Naive B cell (primary cell): ENCODE measurements around the gene COPB2. TPM values are rescaled to one million over a fixed set of nuclear protein-coding genes. Genes with fewer than 3 reads are reported as not detected.

Experiments used
- ATAC-seq, 2 donors: fragments of 150-1000 bp; cut with Tn5 transposase; 2 replicates each; pipeline ENCODE4 v1.10.0; 2021; ENCODE audit warnings: low read depth in 2 of 2, mild to moderate bottlenecking in 2 of 2, moderate library complexity in 2 of 2
- DNase-seq: peaks from one replicate; pipeline ENCODE4 v3.0.0; 2022
- H3K27ac Mint-ChIP-seq, 6 donors: one replicate each; pipeline ENCODE4 v1.8.0; 2020 to 2022; ENCODE audit warnings: mild to moderate bottlenecking in 6 of 6, mixed read lengths in 6 of 6, moderate library complexity in 5 of 6, inconsistent platforms in 2 of 6
- H3K27me3 Mint-ChIP-seq, 3 donors: one replicate each; pipeline ENCODE4 v1.8.0; 2021 to 2022; ENCODE audit warnings: mixed read lengths in 3 of 3, mild to moderate bottlenecking in 1 of 3
- H3K36me3 Mint-ChIP-seq, 2 donors: one replicate each; pipeline ENCODE4 v1.8.0; 2020 to 2022; ENCODE audit warnings: mixed read lengths in 2 of 2, inconsistent platforms in 1 of 2, mild to moderate bottlenecking in 1 of 2
- H3K4me1 Mint-ChIP-seq, 3 donors: one replicate each; pipeline ENCODE4 v1.8.0; 2020 to 2022; ENCODE audit warnings: mixed read lengths in 3 of 3, inconsistent platforms in 1 of 3, mild to moderate bottlenecking in 1 of 3, moderate library complexity in 1 of 3
- H3K4me3 Mint-ChIP-seq, 8 donors: one replicate each; pipeline ENCODE4 v1.8.0; 2020 to 2022; ENCODE audit warnings: mild to moderate bottlenecking in 8 of 8, mixed read lengths in 8 of 8, moderate library complexity in 8 of 8, inconsistent platforms in 2 of 8
- H3K9me3 Mint-ChIP-seq, 7 donors: one replicate each; pipeline ENCODE4 v1.8.0; 2020 to 2022; ENCODE audit warnings: mixed read lengths in 7 of 7, mild to moderate bottlenecking in 5 of 7, inconsistent platforms in 2 of 7, moderate library complexity in 1 of 7
- polyA plus RNA-seq, 6 donors: library from polyadenylated mRNA; unstranded; fragments of 300-500 nt; fragmentation: Illumina TruSeq; gene quantifications; one replicate each; pipeline ENCODE4 v1.2.3, GENCODE V29; 2021; ENCODE audit warnings: low read depth in 6 of 6

The COPB2 gene
- polyA plus RNA-seq: 10 to 100 TPM; 31.2 to 60.9 (median 46.2) TPM

DNA sequence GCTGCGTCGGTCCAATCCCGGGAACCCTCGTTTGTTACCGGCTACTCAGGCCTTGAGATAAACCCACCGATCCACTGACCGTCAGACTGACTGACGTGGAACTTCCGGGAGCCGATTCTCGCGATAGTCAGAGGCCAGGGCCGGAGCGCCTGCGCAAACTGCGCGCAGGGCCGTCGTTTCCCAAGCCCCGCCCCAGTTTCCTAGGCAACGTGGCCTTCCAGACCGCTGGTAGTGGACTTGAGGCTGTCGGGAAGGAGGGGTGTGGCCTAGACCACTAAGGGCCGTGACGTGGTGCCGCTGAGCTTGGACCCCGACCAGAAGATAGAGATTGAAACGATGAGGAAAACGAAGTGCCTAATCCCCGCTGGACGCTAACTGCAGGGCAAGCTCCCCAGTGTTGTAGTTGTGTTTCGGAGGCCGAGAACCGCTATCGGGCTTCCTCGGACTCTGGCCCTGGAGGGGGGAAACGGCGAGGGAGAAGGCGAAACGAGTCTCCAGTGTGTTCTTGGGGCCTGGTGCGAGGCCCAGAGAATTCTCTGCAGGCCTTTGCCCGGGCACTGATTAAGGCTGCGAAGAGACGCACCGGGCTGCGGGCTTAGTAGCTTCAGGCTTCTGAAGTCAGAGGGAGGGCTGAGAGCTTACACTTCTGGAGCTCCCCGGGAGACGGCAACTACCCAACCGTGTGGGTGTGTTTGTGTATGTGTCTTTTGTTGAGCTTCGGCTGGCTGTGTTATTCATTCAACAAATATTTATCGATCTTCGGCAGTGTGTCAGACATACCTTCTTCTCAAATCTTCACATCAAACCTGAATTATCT, at the start of gene COPB2:
Gene COPB2, minus strand, starts transcription at position 96 of the 817 bp plus-strand sequence. CDS start 97 bp downstream, outside the sequence.
- peak; percentile 90 to 92 for ATAC-seq
- Mint-ChIP-seq H3K27ac (peak within 1 kb of the TSS; percentile 97 to 99 (median 99)), H3K4me1 (peaks cover 34 to 56% (median 40%) of the 10 kb centered on the region in 3 donors), H3K36me3 (no peaks in the 10 kb centered on the region), H3K9me3 (no peaks in the 10 kb centered on the region), H3K27me3 (no peaks in the 10 kb centered on the region), H3K4me3 (peak within 1 kb of the TSS; percentile 89 to 100 (median 98))
- peak; percentile 97 for DNase-seq

DNA sequence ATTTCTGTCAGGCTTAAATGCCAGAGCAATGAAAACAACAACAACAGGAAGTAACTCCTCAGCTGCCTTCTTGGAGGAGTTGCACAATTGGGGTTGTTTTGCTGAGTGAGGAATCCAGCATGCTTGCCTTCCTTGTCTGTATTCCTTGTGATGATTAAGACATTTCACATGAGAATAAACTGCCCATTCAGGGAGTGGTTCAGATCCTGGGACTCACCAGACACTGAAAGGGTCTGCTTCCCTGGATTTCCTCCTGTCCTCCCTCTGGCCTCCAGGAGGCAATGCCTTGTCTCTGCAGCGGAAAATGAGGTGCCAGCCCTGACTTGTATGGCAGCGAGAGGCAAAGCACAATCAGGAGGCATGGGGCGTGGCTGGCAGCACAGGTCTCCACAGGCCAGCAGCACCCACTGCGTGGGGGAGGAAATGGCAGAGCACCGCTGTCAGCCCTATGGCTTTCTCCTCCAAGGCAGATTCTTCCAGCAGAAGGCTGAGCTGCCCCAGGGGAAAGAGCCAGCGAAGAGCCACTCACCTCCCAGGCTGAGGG, 45.4 kb upstream of the COPB2 start:
- Mint-ChIP-seq H3K4me1 (no peaks in the 10 kb centered on the region), H3K4me3 (no peak overlapping the region), H3K36me3 (peaks cover 0 to 32% of the 10 kb centered on the region in 2 donors), H3K27me3 (no peaks in the 10 kb centered on the region), H3K27ac (no peak overlapping the region), H3K9me3 (peaks cover 0 to 7% (median 0%) of the 10 kb centered on the region in 7 donors)
- DNase-seq (no peak), ATAC-seq (no peak)

DNA sequence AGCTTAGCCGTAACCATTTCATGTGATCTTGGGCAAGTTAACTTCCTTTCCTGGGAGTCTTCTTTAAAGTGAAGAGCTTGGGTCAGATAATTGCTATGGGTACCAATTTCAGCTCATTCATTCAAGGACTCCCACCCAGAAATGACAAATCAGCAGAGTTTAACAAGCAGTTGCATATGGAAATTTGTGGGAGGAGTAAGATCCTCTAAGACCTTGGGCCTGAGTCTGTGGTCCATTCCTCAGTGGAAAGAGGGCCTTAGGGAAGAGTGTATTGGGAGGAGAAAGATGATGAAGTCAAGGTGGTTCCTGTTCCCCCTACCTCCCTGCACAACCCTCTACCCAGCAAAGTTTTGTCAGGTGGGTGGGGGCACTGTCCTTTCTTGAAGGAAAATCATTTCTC, 44.8 kb upstream of the COPB2 start:
- no peak for DNase-seq
- no peak overlapping the region for H3K4me3 Mint-ChIP-seq
- H3K27ac Mint-ChIP-seq: no peak overlapping the region
- peaks cover 0 to 32% of the 10 kb centered on the region in 2 donors for H3K36me3 Mint-ChIP-seq
- peaks cover 0 to 7% (median 0%) of the 10 kb centered on the region in 7 donors for H3K9me3 Mint-ChIP-seq
- no peaks in the 10 kb centered on the region for H3K4me1 Mint-ChIP-seq
- ATAC-seq: no peak
- no peaks in the 10 kb centered on the region for H3K27me3 Mint-ChIP-seq

DNA sequence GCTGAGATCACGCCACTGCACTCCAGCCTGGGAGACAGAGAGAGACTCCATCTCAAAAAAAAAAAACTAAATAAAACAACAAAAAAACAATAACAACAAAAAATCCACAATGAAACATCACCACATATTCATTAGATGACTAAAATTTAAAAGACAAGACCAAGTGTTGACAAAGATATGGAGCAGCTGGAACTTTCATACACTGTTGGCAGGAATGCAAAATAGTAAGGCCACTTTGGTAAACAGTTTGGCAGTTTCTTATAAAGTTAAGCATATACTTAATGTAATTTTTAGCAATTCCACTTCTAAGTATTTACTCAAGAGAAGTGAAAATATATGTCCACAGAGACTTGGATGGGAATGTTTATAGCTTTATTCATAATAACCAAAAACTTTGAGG, 43.6 kb upstream of the COPB2 start:
- Mint-ChIP-seq H3K9me3 (peaks cover 0 to 7% (median 0%) of the 10 kb centered on the region in 7 donors), H3K4me3 (no peak overlapping the region), H3K27me3 (no peaks in the 10 kb centered on the region), H3K4me1 (no peaks in the 10 kb centered on the region), H3K27ac (no peak overlapping the region), H3K36me3 (peaks cover 0 to 32% of the 10 kb centered on the region in 2 donors)
- DNase-seq (no peak), ATAC-seq (no peak)

DNA sequence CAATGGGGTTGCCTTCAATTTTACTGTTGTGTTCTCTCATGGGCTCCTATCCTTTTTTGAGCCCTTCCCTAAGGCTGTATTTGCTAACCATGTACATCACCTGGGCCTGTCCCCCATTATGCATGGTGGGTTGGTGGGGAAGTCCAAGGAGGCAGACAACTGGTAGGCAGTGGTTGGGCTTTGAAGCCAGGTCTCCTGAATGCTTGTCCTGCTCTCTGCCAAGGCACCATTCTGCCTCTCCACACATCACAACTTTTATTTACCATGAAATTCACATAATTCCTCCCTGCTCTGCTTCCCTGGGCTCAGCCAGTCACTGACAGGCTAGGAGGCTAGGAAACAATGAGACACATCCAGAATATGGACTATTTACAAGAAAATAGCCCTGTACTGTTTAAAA, 41.0 kb upstream of the COPB2 start:
- ATAC-seq (no peak), DNase-seq (no peak)
- H3K27ac Mint-ChIP-seq: peak overlapping the region in 1 of 6 donors; percentile 6
- peaks cover 0 to 22% of the 10 kb centered on the region in 2 donors for H3K36me3 Mint-ChIP-seq
- peaks cover 0 to 7% (median 0%) of the 10 kb centered on the region in 7 donors for H3K9me3 Mint-ChIP-seq
- no peaks in the 10 kb centered on the region for H3K27me3 Mint-ChIP-seq
- peaks cover 0 to 6% (median 0%) of the 10 kb centered on the region in 3 donors for H3K4me1 Mint-ChIP-seq
- no peak overlapping the region for H3K4me3 Mint-ChIP-seq

DNA sequence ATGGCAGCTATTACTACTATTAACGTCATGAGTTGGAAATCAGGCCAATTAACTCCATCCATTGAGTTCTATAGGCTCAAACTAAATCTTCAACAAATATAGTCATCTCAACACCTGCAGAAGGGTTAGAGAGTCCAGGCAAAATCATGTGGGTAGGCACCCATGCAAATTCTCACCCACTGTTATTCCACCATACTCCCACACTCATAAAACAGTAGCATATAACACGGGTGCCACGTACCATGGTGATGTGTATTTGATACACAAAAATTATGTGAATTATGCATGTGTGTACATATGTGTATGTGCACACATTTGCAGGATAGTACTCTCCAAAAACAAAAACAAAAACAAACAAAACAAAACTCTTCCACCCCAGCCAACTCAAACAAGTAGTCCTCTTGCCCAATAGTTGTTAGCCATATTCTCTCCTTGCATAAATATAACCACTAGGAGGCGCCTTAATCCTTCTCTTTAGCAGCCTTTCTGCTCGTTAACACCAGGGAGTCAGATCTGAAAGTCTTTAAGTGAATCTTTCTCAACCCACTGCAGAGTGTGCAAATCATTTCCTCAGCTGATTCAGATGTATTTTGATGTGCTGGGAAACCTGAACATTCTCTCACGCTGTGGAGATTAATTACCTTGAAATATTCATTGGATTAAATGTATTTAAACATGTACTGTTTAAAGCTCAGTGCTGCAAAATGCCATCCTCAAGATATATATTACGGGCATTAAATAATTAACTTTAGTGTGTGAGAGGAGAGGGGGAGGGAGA, 38.0 kb upstream of the COPB2 start:
- Mint-ChIP-seq H3K27me3 (no peaks in the 10 kb centered on the region), H3K4me3 (no peak overlapping the region), H3K36me3 (peaks cover 0 to 26% of the 10 kb centered on the region in 2 donors), H3K9me3 (peaks cover 0 to 4% (median 0%) of the 10 kb centered on the region in 7 donors), H3K27ac (no peak overlapping the region), H3K4me1 (peaks cover 0 to 6% (median 0%) of the 10 kb centered on the region in 3 donors)
- ATAC-seq: no peak
- DNase-seq: peak; percentile 28

DNA sequence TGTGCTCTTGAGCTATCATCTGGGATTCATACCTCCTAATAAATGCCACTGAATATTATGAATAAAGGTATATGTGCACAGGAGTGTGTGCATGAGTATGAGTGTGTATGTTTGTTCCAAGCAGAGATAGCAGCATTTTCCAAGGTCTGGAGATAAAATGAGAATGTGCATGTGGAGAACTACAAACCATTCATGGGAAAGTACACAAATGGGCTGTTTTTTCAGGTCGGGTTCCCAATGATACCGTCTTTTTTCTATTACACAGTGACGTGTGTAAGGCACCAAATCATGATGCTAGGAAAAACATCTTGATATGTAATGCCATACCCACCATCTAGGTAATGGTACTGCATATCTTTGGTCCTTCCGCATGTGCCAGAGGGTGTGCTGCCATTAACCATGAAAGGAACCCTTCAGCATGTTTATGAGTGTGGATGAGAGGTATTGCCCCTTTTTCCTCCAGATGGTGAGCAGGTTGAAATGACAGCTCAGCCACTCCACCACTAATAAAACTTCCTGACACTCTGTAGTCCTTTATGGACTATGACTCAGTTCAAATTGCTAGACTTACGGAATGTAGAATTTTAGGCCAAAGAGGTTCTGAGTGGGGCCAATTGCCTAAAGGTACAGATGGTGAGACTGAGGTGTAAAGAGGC, 36.4 kb upstream of the COPB2 start:
- Mint-ChIP-seq H3K36me3 (peaks cover 7 to 18% of the 10 kb centered on the region in 2 donors), H3K27ac (no peak overlapping the region), H3K4me1 (peaks cover 0 to 6% (median 0%) of the 10 kb centered on the region in 3 donors), H3K4me3 (no peak overlapping the region), H3K27me3 (no peaks in the 10 kb centered on the region), H3K9me3 (no peaks in the 10 kb centered on the region)
- no peak for DNase-seq
- ATAC-seq: no peak

DNA sequence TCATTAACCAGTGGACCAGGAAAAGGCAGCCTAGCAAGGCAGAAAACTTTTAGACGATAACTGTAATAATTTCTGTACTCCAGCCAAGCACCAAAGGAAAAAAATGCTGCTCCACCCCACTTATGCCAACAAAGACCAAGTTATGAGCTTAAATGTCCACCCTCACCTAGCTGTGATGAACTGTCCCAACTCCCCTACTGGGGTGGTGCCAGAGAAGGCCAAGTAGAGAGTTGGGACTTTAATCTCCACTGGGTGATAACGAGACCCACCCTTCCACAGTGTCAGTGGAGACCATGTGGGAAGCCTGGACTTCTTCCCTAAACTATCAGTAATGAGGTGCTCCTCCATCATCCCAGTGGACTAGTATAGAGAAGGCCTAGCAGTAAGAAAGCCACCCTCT, 33.8 kb upstream of the COPB2 start:
- peaks cover 0 to 6% (median 0%) of the 10 kb centered on the region in 3 donors for H3K4me1 Mint-ChIP-seq
- peaks cover 7 to 18% of the 10 kb centered on the region in 2 donors for H3K36me3 Mint-ChIP-seq
- DNase-seq (no peak), ATAC-seq (no peak)
- H3K4me3 Mint-ChIP-seq: no peak overlapping the region
- no peaks in the 10 kb centered on the region for H3K27me3 Mint-ChIP-seq
- peaks cover 0 to 2% (median 0%) of the 10 kb centered on the region in 7 donors for H3K9me3 Mint-ChIP-seq
- no peak overlapping the region for H3K27ac Mint-ChIP-seq

DNA sequence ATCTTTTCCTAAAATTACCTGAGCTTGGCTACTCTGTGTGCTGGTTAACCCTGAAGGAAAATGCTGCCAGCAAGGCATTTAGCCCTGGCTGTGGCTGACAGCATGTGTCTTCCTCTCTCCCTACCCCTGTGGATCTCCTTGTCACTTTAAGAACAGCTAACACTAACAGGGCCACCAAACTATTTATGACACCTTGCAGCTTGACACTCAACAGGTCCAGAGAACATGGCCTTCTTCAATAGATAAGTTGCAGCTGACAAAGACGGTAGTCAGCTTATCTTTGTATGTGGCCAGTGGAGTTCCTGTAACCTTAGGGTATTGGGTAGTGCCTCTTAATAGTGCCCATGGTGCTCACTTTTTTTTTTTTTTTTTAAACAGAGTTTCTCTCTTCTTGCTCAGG, 32.0 kb upstream of the COPB2 start:
- Mint-ChIP-seq H3K4me1 (no peaks in the 10 kb centered on the region), H3K36me3 (peaks cover 21 to 34% of the 10 kb centered on the region in 2 donors), H3K27ac (no peak overlapping the region), H3K27me3 (no peaks in the 10 kb centered on the region), H3K9me3 (peaks cover 2 to 17% (median 12%) of the 10 kb centered on the region in 7 donors), H3K4me3 (no peak overlapping the region)
- DNase-seq (no peak), ATAC-seq (no peak)

DNA sequence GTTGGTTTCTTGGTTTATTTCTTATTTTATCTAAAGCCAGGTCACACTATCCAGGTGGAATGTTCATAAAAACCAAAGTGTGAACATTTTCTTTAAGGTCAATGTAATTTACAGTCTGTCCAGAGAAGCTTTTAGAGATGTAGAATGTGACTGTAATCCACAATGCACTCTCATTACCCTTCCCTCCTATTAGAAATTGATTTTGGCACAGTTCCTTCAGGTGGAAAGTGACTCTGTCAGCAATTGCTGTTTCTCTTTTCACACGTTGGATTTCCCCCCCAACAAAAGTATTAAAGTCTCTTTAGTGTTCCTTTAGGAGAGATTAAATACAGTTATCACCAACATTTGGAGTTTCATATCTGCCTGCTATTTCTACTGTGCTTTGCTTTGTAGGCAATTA, 31.6 kb upstream of the COPB2 start:
- H3K27me3 Mint-ChIP-seq: no peaks in the 10 kb centered on the region
- H3K4me1 Mint-ChIP-seq: no peaks in the 10 kb centered on the region
- no peak for ATAC-seq
- H3K36me3 Mint-ChIP-seq: peaks cover 25 to 35% of the 10 kb centered on the region in 2 donors
- H3K4me3 Mint-ChIP-seq: no peak overlapping the region
- H3K27ac Mint-ChIP-seq: no peak overlapping the region
- peaks cover 3 to 21% (median 17%) of the 10 kb centered on the region in 7 donors for H3K9me3 Mint-ChIP-seq
- no peak for DNase-seq

DNA sequence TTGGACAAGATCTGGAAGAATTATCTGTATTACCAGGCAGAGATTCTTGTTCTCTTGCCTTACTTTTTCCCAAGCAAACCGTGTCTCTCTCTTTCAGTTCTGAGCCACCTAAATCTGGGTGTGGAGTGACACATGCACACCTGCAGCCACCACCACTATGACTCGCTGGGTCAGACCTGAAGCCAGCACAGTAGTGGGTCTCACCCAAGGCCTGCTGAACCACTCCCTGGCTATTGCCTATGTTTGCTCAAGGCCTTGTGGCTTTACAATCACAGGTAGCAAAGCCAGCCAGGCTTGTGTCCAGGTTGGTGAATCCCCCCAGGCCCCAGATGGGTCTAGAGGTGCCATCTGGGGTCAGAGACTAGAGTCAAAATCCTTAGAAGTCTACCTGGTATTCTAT, 28.7 kb upstream of the COPB2 start:
- Mint-ChIP-seq H3K27ac (no peak overlapping the region), H3K4me1 (peaks cover 0 to 8% (median 0%) of the 10 kb centered on the region in 3 donors), H3K27me3 (no peaks in the 10 kb centered on the region), H3K36me3 (peaks cover 34 to 52% of the 10 kb centered on the region in 2 donors), H3K4me3 (no peak overlapping the region), H3K9me3 (peaks cover 21 to 50% (median 41%) of the 10 kb centered on the region in 7 donors)
- DNase-seq: no peak
- ATAC-seq: no peak

DNA sequence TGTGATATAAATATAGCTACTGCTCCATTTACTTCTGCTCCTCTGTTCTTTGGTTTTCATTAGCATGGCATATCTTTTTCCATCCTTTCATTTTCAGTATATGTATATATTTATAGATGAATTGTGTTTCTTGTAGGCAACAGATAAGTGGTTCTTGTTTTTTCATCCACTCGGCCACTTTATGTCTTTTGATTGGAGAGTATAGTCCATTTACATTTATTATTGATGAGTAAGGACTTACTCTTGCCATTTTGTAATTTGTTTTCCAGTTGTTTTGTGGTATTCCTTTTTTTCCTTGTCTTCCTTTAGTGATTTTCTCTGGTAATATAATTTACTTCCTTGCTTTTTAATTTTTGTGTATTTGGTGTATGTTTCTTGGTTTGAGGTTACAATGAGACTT, 26.8 kb upstream of the COPB2 start:
- no peak for ATAC-seq
- H3K9me3 Mint-ChIP-seq: peaks cover 31 to 68% (median 59%) of the 10 kb centered on the region in 7 donors

More for the DNA sequence above, 26.8 kb upstream of the COPB2 start:
- H3K4me3 Mint-ChIP-seq: no peak overlapping the region
- H3K27me3 Mint-ChIP-seq: no peaks in the 10 kb centered on the region
- H3K36me3 Mint-ChIP-seq: peaks cover 35 to 64% of the 10 kb centered on the region in 2 donors
- no peak for DNase-seq
- peaks cover 0 to 8% (median 0%) of the 10 kb centered on the region in 3 donors for H3K4me1 Mint-ChIP-seq
- H3K27ac Mint-ChIP-seq: no peak overlapping the region
